DND-41 (cell line): Measurements from ENCODE around the gene RAB7B.

Experiments used
- EZH2 ChIP-seq: IDR thresholded peaks from 3 replicates; pipeline ENCODE4 v1.6.1; 2012; ENCODE audit warnings: borderline replicate concordance, low read depth, mild to moderate bottlenecking, moderate library complexity, low read length, inconsistent platforms; ENCODE audit not compliant: severe bottlenecking
- TF ChIP-seq, protein P1 (sequence below): IDR thresholded peaks from 2 replicates; pipeline ENCODE4 v1.5.1; 2012; ENCODE audit warnings: borderline replicate concordance, low read length, moderate library complexity, mild to moderate bottlenecking; ENCODE audit not compliant: poor library complexity, severe bottlenecking; ENCODE audit errors: extremely low read depth

DNA sequence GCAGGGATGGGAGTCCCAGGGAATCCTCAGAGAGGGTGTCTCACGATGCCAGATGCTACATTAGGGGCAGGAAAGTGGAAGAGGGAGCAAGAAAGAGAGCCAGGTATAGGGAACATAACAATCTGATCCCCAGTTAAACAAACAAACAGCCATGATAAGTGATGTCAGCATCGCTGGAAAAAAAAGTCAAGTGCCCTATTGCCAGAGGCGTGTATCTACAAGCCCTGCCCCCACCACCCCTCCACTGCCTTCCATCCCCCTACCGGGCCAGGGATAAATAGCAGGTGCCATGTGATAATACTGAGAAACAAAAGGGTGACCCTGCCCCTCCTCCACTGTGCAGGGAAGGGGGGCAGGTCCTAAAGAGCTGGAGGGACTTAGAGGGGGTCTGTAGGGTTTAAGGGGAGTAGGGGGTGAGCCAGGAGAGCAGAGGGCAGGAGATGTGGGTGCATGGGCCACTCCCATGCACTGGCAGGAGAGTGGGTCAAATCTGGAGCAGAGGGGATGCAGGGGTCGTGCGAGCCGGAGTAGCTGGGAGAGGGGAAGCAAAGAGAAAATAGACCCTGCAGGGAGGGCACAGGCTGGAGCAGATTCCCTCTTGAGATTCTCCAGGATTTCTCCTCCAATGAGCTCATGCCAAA is 63.4 kb downstream of the RAB7B start:
- TF ChIP-seq, protein P1, sequence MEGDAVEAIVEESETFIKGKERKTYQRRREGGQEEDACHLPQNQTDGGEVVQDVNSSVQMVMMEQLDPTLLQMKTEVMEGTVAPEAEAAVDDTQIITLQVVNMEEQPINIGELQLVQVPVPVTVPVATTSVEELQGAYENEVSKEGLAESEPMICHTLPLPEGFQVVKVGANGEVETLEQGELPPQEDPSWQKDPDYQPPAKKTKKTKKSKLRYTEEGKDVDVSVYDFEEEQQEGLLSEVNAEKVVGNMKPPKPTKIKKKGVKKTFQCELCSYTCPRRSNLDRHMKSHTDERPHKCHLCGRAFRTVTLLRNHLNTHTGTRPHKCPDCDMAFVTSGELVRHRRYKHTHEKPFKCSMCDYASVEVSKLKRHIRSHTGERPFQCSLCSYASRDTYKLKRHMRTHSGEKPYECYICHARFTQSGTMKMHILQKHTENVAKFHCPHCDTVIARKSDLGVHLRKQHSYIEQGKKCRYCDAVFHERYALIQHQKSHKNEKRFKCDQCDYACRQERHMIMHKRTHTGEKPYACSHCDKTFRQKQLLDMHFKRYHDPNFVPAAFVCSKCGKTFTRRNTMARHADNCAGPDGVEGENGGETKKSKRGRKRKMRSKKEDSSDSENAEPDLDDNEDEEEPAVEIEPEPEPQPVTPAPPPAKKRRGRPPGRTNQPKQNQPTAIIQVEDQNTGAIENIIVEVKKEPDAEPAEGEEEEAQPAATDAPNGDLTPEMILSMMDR: no peak
- no peak for TF ChIP-seq EZH2
